Stimulated activated CD8-positive, alpha-beta memory T cell treated with anti-CD3 and anti-CD28 coated beads, Interleukin-12 subunit alpha, Interleukin-12 subunit beta, amount 100 ng/mL, for 1 hour (primary cell): ENCODE results near the gene SHMT1.
"Not testable (repeated sequence)": the region's sequence is repeated elsewhere in the genome, so short reads cannot be mapped to it uniquely, and the experiment has no call there.

ENCODE experiments used
- DNase-seq: peaks from one replicate; pipeline ENCODE4 v3.0.0-alpha.2; 2020; ENCODE audit warnings: low read depth

The SHMT1 gene

GRCh38 chr17:18378614-18379013 is 15.3 kb upstream of the SHMT1 start:
- not testable (repeated sequence) for DNase-seq

DNA sequence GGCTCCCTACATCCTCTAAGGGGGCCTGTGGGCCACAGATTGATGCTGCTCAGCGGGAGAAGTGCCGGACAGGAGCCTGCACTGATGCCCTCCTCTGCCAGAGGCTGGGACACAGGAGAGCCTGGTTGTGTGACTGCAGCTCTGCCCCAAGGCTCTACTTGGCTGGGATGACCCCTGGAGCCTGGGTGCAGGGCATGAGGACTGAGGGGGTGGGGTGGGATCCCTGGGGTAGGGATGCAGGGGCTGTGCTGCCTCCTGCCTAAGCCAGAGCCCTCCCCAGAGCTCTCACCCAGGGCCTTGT is 14.8 kb upstream of the SHMT1 start:
- no peak for DNase-seq

GRCh38 chr17:18377437-18378204 is 14.3 kb upstream of the SHMT1 start, which contains the start of gene EVPLL:
Gene EVPLL (plus strand): TSS chr17:18377778. CDS start chr17:18380938, 3,160 bp downstream.
- no peak for DNase-seq

- no peak for DNase-seq
These were observed 10.9 kb upstream of the SHMT1 start for GRCh38 chr17:18374216-18374615.

DNA sequence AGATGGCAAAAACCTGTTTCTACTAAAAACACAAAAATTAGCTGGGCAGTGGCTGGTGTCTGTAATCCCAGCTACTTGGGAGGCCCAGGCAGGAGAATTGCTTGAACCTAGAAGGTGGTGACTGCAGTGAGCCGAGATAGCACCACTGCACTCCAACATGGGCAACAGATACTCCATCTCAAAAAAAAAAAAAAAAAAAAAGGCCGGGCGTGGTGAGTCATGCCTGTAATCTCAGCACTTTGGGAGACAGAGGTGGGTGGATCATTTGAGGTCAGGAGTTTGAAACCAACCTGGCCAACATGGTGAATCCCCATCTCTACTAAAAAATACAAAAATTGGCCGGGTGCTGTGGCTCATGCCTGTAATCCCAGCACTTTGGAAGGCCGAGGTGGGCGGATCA is 9.8 kb upstream of the SHMT1 start:
- DNase-seq, result not testable (repeated sequence)

DNA sequence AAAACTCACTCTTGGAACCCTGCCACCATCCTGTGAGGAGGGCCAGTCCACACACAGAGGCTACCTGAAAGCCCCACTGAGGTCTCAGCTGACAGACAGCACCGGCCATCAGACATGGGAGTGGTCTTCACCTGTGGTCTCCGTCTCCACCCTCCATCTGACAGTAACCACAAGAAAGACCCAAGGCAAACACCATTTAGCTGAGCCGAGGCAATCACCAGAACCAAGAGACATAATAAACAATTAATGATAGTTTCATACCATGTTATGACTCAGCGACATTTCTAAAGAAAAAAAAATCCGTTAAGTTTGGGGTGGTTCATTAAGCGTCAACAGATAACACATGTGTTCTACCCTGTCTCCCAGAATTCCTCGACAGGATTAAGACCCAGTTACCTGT is 8.1 kb upstream of the SHMT1 start:
- no peak for DNase-seq

DNA sequence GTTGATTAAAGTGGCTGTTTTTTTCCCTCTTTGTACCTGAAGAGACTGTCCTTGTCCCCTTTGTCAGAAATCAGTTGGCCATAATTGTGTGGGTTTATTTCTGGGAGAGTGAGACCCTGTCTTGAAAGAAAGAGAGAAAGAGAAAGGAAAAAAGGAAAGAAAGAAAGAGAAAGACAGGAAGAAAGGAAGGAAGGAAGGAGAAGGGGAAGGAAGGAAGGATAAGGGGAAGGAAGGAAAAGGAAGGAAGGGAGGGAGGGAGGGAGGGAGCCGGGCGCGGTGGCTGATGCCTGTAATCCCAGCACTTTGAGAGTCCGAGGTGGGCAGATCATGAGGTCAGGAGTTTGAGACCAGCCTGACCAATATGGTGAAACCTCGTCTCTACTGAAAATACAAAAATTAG is 7.4 kb upstream of the SHMT1 start:
- DNase-seq, result no peak

- no peak for DNase-seq
These were observed 5.6 kb upstream of the SHMT1 start for GRCh38 chr17:18368946-18369345.

GRCh38 chr17:18364166-18364565 is 816 bp upstream of the SHMT1 start:
- no peak for DNase-seq

DNA sequence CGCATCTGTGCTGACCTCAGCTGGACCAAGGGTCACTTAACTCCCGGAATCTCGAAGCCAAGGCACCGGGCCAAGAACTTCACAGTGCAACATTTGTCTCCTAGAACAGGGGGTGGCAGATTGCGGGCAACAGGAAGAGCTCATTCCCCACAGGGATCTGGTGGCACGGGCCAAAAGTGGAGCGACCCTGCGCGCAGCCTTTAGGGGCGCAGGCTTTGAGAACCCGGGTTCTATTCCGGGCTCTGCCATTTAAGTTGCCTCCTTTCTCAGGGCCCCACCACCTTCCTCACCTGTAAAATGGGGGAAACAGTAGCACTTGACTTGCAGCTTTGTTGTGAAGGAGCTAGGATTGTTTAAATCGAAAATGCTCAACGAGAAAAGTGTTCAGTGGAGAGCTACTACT is 651 bp downstream of the SHMT1 start:
- no peak for DNase-seq

GRCh38 chr17:18361837-18362697 is 1.3 kb downstream of the SHMT1 start:
- DNase-seq, result no peak

DNA sequence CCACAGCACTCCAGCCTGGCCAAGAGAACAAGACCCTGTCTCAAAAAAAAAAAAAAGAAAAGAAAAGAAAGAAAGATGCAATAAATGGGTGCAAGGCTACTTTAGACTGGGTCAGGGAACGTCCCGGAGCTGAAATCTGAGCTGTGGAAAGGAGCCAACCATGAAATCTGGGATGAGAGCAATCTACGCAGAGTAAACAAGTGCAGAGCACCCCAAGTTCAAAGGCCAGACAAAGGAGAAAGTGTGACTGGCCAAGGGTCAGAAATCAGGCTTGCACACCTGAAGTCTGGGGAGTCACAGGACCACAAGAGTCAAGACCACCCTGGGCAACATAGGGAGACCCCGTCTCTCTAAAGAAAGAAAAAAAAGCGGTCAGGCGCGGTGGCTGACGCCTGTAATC is 2.8 kb downstream of the SHMT1 start:
- DNase-seq, result no peak

GRCh38 chr17:18356624-18357023 is 6.7 kb downstream of the SHMT1 start:
- no peak for DNase-seq

DNA sequence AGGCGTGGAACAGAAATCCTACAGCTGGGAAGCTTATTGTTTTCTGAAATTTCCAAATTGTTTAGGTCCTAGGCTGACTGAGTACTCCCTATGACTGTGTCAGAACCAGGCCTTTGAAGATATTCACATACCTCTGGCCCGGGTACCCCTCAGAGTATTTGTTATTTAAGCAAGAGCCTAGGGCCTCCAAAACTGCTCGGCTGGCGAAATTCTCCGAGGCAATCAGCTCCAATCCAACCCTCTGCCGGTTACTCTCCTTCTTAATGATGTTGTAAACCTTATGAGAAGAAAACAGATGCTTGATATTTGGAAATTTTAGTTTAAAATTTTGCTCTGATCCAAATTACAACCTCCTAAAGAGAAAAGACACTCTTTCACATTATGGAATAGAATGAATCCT is 9.8 kb downstream of the SHMT1 start:
- no peak for DNase-seq

DNA sequence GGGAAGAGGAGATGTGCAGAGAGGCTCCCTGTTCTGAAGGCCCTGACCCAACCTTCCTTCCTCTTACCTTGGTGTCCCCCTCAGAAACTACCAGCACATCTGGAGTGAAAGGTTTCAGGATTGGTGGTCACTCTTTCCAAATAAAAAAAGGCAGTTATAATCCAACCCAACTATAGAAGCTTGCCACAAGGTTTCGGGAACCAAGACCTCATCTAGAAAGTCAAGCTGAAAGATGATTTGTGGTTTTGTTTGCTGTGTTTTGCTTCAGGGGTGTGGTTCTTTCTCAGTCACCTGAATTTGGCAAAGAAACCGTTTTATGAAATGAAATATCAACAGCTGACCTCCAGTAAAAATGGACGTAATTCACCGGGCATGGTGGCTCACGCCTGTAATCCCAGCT is 19.3 kb downstream of the SHMT1 start:
- no peak for DNase-seq

GRCh38 chr17:18339933-18340332 is 23.4 kb downstream of the SHMT1 start:
- no peak for DNase-seq

GRCh38 chr17:18338158-18338557 is 25.2 kb downstream of the SHMT1 start:
- not testable (repeated sequence) for DNase-seq

DNA sequence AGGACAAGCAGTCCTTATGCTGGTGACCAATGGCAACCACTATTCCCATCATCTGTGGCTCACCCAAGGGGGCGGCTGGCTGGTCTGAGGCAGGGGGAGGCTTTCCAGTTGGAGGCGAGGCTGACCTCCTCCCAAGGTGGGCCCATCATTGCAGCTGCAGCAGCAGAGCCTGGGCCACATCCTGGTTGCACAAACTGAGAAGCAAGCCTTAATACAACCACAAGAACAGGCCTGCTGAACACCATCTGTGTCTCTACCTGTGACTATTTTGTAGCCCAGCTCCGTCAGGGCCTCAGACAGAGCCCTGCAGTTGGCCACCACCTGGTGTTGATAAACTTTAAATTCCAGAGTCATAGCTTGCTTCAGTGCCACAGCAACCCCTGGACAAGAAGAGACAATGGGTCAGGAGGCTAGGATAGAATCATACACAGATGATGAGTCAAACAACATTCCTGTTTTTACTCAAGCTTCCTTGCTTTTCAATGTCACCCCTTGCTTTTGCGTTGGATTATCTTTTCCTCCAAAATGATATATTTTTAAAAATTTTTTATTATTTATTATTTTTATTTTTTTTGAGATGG is 30.4 kb downstream of the SHMT1 start:
- DNase-seq, result no peak

- DNase-seq, result no peak
These were observed 31.5 kb downstream of the SHMT1 start for GRCh38 chr17:18331879-18332278.

- DNase-seq, result no peak
These were observed 34.6 kb downstream of the SHMT1 start for GRCh38 chr17:18328643-18329204.

DNA sequence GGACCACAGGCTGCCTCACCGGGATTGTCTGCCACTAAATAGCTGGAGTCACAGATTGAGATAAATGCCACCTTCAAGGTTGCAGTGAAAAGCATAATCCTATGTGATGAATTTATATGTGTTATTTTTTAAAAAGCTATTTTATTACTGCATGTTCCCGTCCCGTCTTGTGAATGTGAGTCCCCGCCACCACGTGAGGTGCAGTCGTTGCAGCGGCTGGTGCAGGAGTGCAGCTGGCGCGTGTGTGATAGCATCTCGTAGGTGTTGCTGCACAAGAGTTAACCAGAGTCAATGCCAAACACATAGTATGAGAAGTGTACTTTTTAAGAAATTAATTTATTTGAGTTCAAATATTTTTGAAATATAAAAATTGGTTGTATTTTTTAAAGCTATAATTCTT is 35.8 kb downstream of the SHMT1 start:
- no peak for DNase-seq

DNA sequence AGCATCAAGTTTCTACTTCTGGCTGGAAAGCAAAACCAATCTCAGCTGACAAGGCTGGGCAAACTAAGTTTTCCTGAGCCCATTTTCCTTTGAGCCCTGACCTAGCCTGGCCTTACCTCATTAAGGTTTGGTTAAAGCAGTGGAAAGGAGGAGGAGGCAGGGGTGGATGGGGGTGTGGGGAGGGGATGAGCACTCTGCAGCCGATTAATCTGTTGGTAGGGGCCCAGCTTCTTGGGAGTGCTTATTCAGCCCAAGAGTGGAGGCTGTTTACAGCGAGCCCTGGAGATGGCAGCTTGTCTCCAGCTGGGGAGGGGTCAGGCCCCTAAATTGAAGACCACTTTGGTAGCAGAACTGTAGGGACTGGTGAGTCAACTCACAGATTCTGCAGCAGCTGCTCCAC is 36.3 kb downstream of the SHMT1 start:
- DNase-seq, result no peak

DNA sequence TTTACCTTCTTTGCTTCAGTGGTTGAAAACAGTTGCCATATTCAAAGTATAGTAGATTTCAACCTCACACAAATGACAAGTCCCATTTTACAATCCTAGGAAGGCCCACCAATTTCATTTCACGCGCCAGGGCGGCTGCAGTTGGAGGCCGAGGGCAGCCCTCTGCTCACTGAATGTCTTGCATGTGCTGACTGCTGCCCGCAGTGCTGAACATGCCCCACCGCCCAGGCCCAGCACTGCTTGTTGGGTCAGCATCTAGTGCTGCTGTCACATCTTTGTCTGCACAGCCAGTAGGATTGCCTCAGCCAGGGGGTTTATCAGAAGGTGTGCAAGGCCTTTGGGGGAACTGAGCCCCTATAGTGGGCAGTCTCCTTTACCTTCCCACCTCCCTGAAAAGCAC is 36.8 kb downstream of the SHMT1 start:
- no peak for DNase-seq
